ENCODE measurements around the gene AHCYL2. TPM values are rescaled to one million over a fixed set of nuclear protein-coding genes. Genes with fewer than 3 reads are reported as not detected.
A peak's percentile ranks its signal among the peaks of the same experiment; 100 is the strongest.

AHCYL2 gene
- polyA plus RNA-seq, 3 donors = 10.7 to 14.6 (median 12.1) TPM

DNA sequence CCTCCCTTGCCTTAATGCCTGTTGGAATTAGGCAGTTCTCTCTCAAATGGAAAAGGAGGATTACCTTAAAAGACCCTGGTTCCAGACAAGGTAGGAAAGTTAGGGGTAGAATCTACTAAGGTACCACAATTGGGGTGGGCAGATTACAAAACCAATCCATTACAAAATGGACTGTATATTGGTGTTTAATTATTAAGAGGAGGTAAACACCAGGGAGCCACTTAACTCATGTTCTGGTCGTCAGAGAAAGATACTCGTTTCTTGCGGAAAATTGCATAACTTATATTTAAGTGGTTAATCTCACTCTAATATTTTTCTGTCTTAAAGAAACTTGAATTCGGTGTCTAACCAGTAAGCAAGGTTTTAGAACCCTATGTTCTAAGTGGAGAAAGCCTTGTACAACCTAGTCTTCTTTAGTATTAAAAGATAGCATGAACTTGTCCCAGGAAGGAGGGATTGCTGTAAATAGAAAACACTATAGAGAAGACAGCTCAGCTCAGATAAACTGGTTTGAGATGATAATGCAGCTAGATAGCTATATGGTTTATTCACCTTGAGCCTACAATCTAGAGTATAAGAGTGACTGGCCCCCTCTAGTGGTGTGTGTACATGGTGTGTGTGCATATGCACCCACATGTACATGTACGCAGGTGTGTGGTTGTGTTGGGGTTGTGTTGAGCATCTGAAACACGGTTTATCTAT lies 151.4 kb downstream of the AHCYL2 start:
- Histone ChIP-seq H3K27me3 (ENCODE audit: control insufficient read depth in 2 of 2, insufficient read depth in 2 of 2, low read length in 2 of 2) (no peaks in the 10 kb centered on the region), H3K9me3 (replicated peaks in 1 of 2; ENCODE audit: control insufficient read depth in 1 of 2, insufficient read depth in 1 of 2, low read length in 2 of 2) (no peaks in the 10 kb centered on the region), H3K4me3 (replicated peaks in 1 of 3; ENCODE audit: low read depth in 2 of 3, low read length in 3 of 3) (no peak overlapping the region), H3K4me2 (replicated peaks; ENCODE audit: extremely low read depth, low read length, poor library complexity, severe bottlenecking) (no peak overlapping the region), H3K36me3 (replicated peaks in 1 of 2; ENCODE audit: control insufficient read depth in 1 of 2, insufficient read depth in 2 of 2, low read length in 2 of 2) (peaks cover 2 to 14% of the 10 kb centered on the region in 2 donors), H3K27ac (ENCODE audit: low read depth in 1 of 2, low read length in 2 of 2) (no peak overlapping the region), H2AFZ (ENCODE audit: insufficient read depth, low read depth, low read length, poor library complexity, severe bottlenecking) (no peak overlapping the region), H4K20me1 (ENCODE audit: insufficient read depth, low read length) (no peaks in the 10 kb centered on the region), H3K79me2 (ENCODE audit: insufficient read depth, low read length) (no peaks in the 10 kb centered on the region), H3K4me1 (ENCODE audit: control insufficient read depth in 1 of 2, insufficient read depth in 2 of 2, low read length in 2 of 2) (peaks cover 9 to 26% of the 10 kb centered on the region in 2 donors), H3K9ac (ENCODE audit: insufficient read depth, low read length, poor library complexity, severe bottlenecking) (no peak overlapping the region)
- intact Hi-C loops (cut with micrococcal nuclease) = no loop called here
- Mint-ChIP-seq H3K27ac (no peak overlapping the region), H3K36me3 (peaks cover 16 to 17% of the 10 kb centered on the region in 2 donors), H3K27me3 (ENCODE audit: low read depth in 3 of 3) (no peaks in the 10 kb centered on the region), H3K4me1 (peaks cover 21% of the 10 kb centered on the region), H3K4me3 (no peak overlapping the region), H3K9me3 (no peaks in the 10 kb centered on the region)
- TF ChIP-seq, protein P1, sequence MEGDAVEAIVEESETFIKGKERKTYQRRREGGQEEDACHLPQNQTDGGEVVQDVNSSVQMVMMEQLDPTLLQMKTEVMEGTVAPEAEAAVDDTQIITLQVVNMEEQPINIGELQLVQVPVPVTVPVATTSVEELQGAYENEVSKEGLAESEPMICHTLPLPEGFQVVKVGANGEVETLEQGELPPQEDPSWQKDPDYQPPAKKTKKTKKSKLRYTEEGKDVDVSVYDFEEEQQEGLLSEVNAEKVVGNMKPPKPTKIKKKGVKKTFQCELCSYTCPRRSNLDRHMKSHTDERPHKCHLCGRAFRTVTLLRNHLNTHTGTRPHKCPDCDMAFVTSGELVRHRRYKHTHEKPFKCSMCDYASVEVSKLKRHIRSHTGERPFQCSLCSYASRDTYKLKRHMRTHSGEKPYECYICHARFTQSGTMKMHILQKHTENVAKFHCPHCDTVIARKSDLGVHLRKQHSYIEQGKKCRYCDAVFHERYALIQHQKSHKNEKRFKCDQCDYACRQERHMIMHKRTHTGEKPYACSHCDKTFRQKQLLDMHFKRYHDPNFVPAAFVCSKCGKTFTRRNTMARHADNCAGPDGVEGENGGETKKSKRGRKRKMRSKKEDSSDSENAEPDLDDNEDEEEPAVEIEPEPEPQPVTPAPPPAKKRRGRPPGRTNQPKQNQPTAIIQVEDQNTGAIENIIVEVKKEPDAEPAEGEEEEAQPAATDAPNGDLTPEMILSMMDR (IDR thresholded peaks at IDR 0.05) = peak; percentile 61
- DNase-seq = peak; percentile 6 to 29 (median 10)
- WGBS (ENCODE audit: insufficient coverage) = 80% methylated on average over 1 of the region's 6 CpGs

DNA sequence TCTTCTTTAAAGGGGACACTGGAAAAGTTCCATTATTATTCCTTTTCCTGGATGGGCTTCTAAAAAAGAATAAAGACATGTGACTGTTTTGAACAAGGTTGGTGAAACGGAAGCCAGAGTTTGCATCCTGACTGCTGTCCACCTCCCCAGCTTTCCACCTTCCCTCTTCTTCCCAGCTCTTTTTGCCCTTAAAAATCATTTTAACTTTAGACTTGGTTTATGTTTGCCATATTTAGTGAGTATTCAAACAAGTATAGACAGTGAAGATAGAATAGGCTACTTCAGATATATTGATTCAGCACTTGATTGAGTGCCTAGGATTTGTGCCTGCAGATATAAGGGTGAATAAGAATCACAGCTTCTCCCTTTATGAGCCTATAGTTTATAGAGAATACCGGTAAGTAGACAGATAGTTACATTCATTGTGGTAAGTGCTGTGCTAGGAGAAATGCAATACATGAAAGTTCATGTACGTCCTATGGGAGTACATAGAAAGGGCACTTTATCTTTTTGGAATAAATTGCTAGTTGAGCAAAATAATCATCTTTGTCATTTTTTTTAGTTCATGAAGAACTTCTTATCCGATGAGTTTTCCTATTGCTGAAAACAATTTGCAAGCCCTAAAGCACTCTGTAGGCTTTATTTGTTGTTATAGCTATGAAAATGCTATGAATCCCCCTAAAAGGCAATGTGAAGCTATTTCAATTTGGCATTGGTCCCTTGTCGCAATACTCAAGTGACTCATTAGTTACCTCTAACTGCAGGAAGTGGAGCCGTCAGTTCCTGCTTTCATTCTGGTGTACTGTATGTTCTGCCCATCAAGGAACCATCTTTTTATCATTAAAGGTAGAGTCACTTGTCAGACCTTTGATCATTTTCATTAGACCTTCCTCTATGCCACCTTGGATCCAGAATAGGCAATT lies 152.2 kb downstream of the AHCYL2 start:
- H3K36me3 Mint-ChIP-seq = peaks cover 17 to 22% of the 10 kb centered on the region in 2 donors
- intact Hi-C loops (cut with micrococcal nuclease) = no loop called here
- TF ChIP-seq, protein P1 (IDR thresholded peaks at IDR 0.05) = no peak
- no peaks in the 10 kb centered on the region for H3K9me3 ChIP-seq (replicated peaks in 1 of 2; ENCODE audit: control insufficient read depth in 1 of 2, insufficient read depth in 1 of 2, low read length in 2 of 2)
- 25% methylated on average over 3 of the region's 6 CpGs for WGBS (ENCODE audit: insufficient coverage)
- H3K9ac ChIP-seq (ENCODE audit: insufficient read depth, low read length, poor library complexity, severe bottlenecking) = no peak overlapping the region
- H3K9me3 Mint-ChIP-seq = no peaks in the 10 kb centered on the region
- H3K4me3 Mint-ChIP-seq = no peak overlapping the region
- peak; percentile 41 to 81 (median 74) for DNase-seq
- H3K4me1 ChIP-seq (ENCODE audit: control insufficient read depth in 1 of 2, insufficient read depth in 2 of 2, low read length in 2 of 2) = peaks cover 9 to 22% of the 10 kb centered on the region in 2 donors
- H3K27me3 Mint-ChIP-seq (ENCODE audit: low read depth in 3 of 3) = no peaks in the 10 kb centered on the region
- peak overlapping the region in 3 of 7 donors; percentile 13 to 35 (median 22) for H3K27ac Mint-ChIP-seq
- H3K4me3 ChIP-seq (replicated peaks in 1 of 3; ENCODE audit: low read depth in 2 of 3, low read length in 3 of 3) = no peak overlapping the region
- H3K79me2 ChIP-seq (ENCODE audit: insufficient read depth, low read length) = no peaks in the 10 kb centered on the region
- peak overlapping the region; percentile 8 for H3K4me2 ChIP-seq (replicated peaks; ENCODE audit: extremely low read depth, low read length, poor library complexity, severe bottlenecking)
- no peaks in the 10 kb centered on the region for H4K20me1 ChIP-seq (ENCODE audit: insufficient read depth, low read length)
- H3K4me1 Mint-ChIP-seq = peaks cover 18% of the 10 kb centered on the region
- peaks cover 3 to 14% of the 10 kb centered on the region in 2 donors for H3K36me3 ChIP-seq (replicated peaks in 1 of 2; ENCODE audit: control insufficient read depth in 1 of 2, insufficient read depth in 2 of 2, low read length in 2 of 2)
- H3K27ac ChIP-seq (ENCODE audit: low read depth in 1 of 2, low read length in 2 of 2) = peak overlapping the region in 1 of 2 donors; percentile 14
- no peaks in the 10 kb centered on the region for H3K27me3 ChIP-seq (ENCODE audit: control insufficient read depth in 2 of 2, insufficient read depth in 2 of 2, low read length in 2 of 2)
- no peak overlapping the region for H2AFZ ChIP-seq (ENCODE audit: insufficient read depth, low read depth, low read length, poor library complexity, severe bottlenecking)
